H1 (cell line): ENCODE data around the gene AUH.

Source experiments
- CBX5 ChIP-seq: fragments of 300-800, 300-1000 bp; sonication (generic); IDR thresholded peaks from 2 replicates; pipeline ENCODE4 v1.7.1; 2016; ENCODE audit warnings: antibody characterized with exemption, low read length, low read depth
- CBX8 ChIP-seq: fragments of 300-800, 300-1000 bp; sonication (generic); IDR thresholded peaks from 2 replicates; pipeline ENCODE4 v1.7.1; 2016; ENCODE audit warnings: low read depth, low read length, borderline replicate concordance
- CHD2 ChIP-seq: IDR thresholded peaks from 2 replicates; pipeline ENCODE4 v1.6.1; 2012; ENCODE audit warnings: low read length, improper control_type of control experiment
- CTCF ChIP-seq, 3 experiments: IDR thresholded peaks; 1 replicate in 2 of 3; 2 replicates in 1 of 3; pipeline versions ENCODE4 v1.5.1 to v1.6.1; 2011; ENCODE audit warnings: low read length in 3 of 3, mild to moderate bottlenecking in 3 of 3, inconsistent platforms in 2 of 3, low read depth in 1 of 3, moderate library complexity in 1 of 3; ENCODE audit not compliant: insufficient read depth in 1 of 3; ENCODE audit errors: control extremely low read depth in 1 of 3
- EP300 ChIP-seq, 2 experiments: IDR thresholded peaks; 1 replicate in 1 of 2; 2 replicates in 1 of 2; pipeline ENCODE4 v1.6.1; 2011 to 2012; ENCODE audit warnings: low read depth in 2 of 2, low read length in 2 of 2, mild to moderate bottlenecking in 2 of 2, borderline replicate concordance in 1 of 2, inconsistent platforms in 1 of 2, moderate library complexity in 1 of 2
- MAX ChIP-seq: IDR thresholded peaks from 2 replicates; pipeline ENCODE4 v1.6.1; 2012; ENCODE audit warnings: inconsistent platforms
- POLR2A ChIP-seq, 2 experiments: IDR thresholded peaks; 1 replicate in 1 of 2; 2 replicates in 1 of 2; pipeline ENCODE4 v1.6.1; 2011; ENCODE audit warnings: low read depth in 2 of 2, low read length in 2 of 2, mild to moderate bottlenecking in 2 of 2; ENCODE audit errors: control extremely low read depth in 1 of 2
- SIRT6 ChIP-seq: IDR thresholded peaks from one replicate; pipeline ENCODE4 v1.7.1; 2012; ENCODE audit warnings: low read length, inconsistent platforms
- SP1 ChIP-seq: IDR thresholded peaks from 2 replicates; pipeline ENCODE4 v1.6.1; 2011; ENCODE audit warnings: low read depth, low read length
- SP2 ChIP-seq: IDR thresholded peaks from 2 replicates; pipeline ENCODE4 v1.6.1; 2012; ENCODE audit warnings: mild to moderate bottlenecking, low read length, inconsistent platforms

GRCh38 chr9:91364702-91365101, 3.0 kb upstream of the AUH start:
- TF ChIP-seq CHD2 (no peak), MAX (no peak), CBX8 (no peak), CBX5 (no peak), CTCF (IDR thresholded peaks at IDR 0.05; ENCODE audit: control extremely low read depth in 1 of 3, insufficient read depth in 1 of 3, low read depth in 1 of 3, low read length in 3 of 3) (no peak), SP2 (no peak), EP300 (IDR thresholded peaks at IDR 0.05; ENCODE audit: borderline replicate concordance in 1 of 2, low read depth in 2 of 2, low read length in 2 of 2) (no peak), POLR2A (IDR thresholded peaks at IDR 0.05; ENCODE audit: control extremely low read depth in 1 of 2, low read depth in 2 of 2, low read length in 2 of 2) (no peak), SIRT6 (no peak), SP1 (no peak)
